B cell (primary cell): Measurements from ENCODE around the gene NDRG2.

Experiments used
- CTCF ChIP-seq: fragments of 200-600 bp; IDR thresholded peaks from one replicate; pipeline ENCODE4 v1.8.0; 2022; ENCODE audit warnings: antibody characterized with exemption, mild to moderate bottlenecking
- EZH2 ChIP-seq: IDR thresholded peaks from 2 replicates; pipeline ENCODE4 v1.6.1; 2012; ENCODE audit warnings: borderline replicate concordance, low read depth, mild to moderate bottlenecking, moderate library complexity, low read length; ENCODE audit not compliant: insufficient read depth, poor library complexity, severe bottlenecking

- TF ChIP-seq CTCF: no peak
- TF ChIP-seq EZH2: no peak
These were observed 23.6 kb downstream of the NDRG2 start for GRCh38 chr14:21001218-21001617.
